HG02938 (cell line): Measurements from ENCODE around the gene DLG5.
A peak's percentile ranks its signal among the peaks of the same experiment; 100 is the strongest.

ENCODE experiments used
- ATAC-seq: cut with Tn5 transposase; IDR thresholded peaks from one replicate; pipeline ENCODE4 v1.9.1; 2021; ENCODE audit warnings: mild to moderate bottlenecking, moderate library complexity; ENCODE audit not compliant: unreplicated experiment

The DLG5 gene

DNA sequence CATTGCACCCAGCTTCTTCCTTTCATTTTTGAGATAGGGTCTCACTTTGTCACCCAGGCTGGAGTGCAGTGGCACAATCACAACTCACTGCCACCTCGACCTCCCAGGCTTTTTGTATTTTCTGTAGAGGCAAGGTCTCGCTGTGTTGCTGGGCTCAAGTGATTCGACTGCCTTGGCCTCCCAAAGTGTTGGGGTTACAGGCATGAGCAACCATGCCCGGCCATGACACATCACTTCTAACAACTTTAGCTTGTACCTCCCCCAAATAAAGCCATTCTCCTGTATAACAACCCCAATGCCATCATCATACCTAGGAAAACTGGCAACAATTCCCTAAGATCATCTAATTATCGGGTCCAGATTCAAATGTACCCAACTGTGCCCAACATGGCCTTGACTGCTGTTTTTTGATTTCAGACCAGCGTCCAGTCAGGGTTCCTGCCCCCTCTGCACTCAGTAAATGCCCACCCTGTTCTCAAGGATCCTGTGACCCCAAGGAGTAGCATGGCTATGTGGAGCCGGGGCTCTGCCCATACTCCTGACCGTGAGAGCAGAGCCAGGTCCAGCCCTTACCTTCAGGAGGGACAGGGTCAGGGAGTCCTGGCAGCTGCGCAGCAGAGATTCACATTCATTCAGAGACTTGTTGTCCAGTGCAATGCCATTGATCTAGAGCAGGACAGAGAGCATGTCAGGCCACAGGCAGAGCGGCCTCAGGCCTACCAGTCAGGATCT lies 102.6 kb downstream of the DLG5 start:
- no peak for ATAC-seq

DNA sequence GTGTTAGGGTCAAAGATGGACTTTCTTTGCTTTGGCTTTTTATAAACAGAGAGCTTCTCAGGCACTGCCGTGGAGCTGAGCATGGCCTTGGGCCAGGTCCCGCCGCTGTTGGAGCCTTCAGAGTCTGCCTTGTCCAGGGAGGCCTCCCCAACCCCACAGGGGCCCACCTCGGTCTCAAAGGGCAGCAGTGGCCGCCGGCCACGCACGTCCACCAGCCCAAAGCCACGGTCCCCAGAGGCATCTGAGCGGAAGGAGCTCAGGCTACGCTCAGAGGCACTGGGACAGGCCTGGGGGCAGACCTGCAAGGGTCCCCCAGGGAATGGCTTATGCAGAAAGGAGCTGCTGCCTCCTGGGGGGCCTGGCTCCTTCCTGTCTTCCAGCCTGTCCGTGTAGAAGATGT lies 105.0 kb downstream of the DLG5 start:
- ATAC-seq, result no peak

DNA sequence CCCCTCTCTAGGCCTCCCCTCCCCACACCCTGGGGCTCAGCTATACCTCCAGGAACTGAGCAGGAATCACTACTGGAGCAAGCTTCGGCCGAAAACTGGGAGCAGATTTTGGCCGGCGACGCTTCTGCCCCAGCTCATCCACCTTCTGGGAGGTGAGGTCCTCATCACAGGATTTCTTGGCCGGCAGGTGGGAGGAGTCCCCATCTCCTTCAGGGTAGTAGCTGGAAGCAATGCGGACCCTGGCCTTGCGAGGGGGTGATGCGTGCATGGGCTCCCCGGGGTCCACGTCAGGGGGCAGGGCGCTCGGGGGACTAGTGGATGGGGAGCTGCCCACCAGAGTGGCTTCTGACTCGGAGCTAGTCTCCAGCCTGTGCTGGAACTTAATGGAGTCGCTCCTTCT lies 105.5 kb downstream of the DLG5 start:
- ATAC-seq, result no peak

DNA sequence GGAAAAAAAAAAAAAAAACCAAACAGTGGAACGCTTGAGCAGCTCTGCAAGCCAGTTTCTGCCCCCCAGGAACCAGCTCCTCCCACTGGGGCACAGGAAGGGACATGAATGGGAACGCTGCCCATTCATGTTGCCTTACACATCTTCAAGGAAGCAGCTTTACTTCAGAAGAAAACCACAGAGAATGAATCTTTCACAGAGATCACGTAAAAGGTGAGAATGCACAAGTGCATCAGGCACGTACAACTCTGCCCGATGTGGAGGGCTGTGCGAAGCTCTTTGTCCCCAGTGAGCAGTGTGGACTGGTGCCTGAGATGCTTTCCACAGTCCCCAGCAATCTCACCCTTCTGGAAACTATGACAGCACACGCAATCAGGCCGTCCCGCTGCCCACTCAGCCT lies 106.2 kb downstream of the DLG5 start:
- no peak for ATAC-seq

DNA sequence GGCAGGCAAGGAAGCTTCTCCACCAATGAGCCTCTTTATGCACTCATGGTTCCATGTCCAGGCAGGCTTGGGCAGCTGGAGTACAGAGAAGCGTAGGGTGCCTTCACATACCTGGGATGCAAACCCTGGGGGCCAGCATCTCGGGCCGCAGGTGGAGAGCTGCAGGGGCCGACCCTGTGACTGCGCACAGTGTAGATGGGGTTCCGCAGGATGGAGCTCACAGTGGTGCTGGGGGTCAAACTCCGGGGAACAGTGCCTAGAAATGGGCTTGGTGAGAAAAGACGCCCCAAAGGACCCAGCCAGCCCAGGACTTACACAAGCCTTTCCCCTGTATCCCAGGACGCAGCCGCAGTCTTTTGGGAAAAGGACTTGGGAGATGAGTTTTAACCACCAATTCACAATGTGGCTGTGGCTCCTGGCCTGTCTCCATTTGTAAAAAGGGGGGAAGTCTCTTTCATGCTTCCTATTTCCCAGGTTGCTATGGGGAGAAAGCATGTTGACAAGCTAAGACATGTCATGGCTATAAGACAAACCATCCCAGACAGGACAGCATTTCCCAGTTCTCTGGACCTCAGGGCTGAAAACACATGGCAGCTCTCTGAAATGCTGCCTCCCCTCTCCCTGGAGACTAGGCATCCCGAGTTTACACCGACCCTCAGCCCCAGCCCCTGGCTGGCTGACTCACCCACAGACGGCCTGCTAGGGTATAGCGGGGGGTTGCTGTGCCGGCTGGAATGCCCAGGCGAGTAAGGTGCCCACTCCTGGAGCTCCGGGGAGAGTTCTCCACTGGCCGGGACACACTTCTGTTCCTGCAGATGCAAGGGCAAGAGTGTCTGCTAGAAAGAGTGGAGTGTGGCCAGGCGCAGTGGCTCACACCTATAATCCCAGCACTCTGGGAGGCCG lies 107.1 kb downstream of the DLG5 start:
- no peak for ATAC-seq

DNA sequence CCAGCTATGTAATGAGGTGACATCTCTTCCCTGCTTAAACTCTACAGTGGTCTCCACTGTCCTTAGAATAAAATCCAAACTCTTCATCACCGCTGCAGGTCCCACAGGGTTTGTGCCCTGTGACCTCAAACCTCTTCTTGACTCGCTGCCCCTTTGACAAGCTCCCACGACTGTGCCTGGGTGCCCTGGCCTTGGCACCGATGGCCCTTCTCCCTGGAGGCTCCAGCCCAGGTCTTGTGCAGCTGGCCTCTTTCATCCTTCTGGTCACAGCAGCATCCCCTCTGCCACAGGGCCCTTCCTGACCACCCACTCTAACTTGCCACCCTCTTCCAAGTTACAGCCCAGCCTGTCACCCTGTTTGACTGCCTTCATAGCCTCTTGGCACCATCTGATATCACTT lies 108.2 kb downstream of the DLG5 start:
- ATAC-seq, result no peak

DNA sequence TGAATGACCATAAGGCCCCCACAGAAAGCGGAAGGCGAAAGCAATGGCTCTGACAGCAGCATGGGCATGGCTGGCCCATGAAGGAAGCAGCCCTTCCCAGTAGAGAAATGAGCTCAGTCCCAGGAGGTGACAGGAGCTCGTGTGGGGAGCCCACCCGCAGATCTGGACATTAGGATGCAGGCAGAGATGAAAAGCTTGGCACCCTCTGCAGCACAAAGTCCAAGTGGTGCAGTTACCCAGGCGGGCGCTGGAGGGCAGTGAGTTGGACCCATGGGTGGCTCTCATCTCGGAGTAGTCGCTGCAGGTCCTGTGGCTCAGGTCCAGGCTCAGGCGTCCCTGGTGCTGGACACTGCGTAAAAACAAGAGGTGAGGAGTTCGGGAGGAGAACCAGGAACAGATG lies 109.0 kb downstream of the DLG5 start:
- no peak for ATAC-seq

DNA sequence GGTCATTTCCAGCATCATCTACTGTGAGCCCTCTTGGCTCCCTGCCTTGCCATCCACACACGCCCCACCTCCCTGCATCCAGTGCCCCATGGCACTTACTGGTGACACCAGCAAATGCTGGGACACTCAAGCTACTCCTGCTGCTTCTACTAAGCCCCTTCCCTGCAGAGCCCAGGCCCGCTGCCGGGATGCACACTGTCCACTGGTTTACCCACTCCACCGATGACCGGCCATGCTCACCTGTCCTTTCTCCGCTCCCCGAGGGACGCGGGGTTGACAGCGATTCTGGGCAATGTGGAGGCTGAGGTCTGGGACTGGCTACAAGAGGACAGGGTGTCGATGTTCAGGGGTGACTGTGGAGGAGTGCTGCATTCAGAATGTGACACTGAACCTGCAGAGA lies 110.2 kb downstream of the DLG5 start:
- no peak for ATAC-seq

DNA sequence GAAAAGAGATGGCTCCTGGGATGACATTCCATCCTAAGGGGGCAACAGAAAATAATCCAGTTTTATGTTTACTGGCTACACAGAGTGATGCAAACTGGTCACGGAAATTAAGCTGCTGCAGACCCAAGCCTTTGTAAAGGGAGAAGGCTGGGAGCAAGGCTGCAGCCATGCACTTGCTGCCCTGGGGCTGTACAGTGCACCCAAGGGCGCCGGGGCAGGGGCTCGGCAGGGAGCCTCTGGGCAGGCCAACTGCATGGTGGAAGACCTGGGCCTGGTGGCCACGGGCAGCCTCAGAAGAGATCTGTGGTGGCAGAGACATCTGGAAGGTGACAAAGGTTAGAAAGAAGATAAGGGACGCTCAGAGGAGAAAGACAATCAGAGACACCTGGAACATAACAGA lies 113.8 kb downstream of the DLG5 start:
- no peak for ATAC-seq

DNA sequence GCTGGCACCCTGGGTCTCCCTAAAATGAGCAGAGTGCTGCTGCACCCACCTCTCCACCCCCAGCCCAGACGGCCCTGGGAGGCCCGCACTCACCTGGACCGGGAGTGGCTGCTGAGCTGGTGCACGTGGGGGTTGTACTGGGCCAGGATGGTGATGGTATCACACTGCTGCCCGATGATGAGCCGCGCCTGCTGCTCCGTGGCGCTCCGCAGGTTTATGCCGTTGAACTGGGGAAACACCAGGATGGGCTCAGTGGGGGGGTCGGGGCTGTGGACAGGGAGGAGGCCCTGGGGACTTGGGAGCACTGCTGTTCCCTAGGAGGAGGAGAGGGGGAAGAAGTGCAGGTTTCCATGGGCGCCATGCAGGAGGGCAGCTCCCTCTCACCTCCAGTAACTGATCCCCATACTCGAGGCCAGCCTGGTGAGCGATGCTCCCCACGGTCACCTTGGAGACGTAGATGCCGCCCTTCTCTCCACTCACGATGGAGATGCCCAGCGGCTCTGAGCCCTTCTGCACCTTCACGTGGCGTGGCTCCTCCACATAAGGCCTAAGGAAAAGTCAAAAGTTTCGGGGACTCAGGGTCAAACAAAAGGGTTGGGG lies 114.6 kb downstream of the DLG5 start:
- no peak for ATAC-seq

DNA sequence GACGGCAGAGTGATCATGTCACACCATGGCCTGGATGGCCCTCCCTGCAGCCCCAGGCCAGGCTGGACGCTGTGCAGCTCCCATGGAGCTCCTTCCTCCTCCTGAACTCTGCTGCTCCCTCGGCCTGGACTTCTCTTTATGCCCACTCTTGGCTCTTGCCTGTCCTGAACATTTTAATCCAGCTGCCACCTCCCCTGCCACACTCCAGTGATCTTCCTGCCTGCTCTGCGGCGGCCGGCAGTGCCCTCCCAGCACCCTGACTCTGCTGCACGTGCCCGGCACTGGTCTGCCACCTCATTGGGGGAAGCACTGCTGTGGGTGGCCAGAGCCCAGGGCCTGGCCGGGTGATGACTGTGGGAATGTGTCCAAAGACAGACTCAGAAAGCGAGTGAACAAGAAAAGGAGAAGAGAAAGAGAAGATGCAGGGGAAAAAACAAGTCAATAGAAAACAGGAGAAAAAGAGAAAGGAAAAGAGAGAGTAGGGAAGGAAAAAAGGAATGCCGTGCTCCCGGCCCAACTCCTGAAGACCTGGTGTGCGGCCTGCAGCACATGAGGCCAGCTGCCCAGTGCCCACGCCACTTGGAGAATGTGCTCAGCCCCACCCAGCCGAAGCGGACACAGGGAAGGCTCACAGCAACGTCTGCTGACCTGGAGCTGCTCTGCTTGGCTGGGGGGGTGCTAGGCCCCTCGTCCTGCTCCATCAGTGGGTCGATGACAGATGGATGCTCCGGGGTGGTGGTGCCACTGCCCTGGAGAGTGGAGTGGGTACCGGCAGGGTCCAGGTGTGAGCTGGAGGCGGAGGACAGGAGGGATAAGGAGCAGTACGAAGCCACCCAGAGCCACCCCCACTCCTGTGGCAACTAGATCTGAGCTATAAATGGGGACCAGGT lies 115.9 kb downstream of the DLG5 start:
- ATAC-seq, result no peak

DNA sequence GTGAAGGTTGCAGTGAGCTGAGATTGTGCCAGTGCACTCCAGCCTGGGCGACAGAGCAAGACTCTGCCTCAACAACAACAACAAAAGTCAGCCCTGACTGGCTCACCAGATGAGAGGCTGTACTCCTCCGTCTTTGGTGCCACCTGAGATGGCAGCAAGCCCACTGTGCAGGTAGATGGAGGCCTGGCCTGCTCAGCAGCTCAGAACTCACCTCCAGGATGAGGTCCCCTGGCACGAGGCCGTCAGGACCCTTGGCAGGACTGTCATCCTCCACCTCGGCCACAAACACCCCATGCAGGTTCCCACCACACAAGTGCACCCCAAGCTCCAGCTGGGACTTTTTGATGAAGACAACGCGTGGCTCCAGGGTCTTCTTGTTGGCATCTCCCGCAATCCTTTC lies 117.2 kb downstream of the DLG5 start:
- no peak for ATAC-seq

DNA sequence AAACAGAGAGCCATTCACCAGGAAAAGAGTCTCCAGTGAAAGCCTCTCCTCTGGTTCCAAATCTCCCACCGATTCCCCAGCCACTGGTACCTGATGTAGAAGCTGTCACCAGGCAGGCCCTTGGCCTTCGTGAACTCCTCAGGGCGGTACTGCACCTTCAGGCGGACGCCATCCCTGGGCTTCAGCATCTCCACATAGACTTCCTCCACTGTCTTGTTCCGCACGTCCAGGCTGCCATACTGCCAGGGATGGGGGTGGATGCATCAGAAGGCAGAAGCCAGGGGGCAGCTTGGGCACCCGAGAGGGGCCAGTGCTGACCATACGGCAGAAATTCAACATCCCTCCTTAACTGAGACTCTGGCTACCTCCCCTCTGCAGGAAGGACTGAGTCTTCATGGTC lies 118.8 kb downstream of the DLG5 start:
- ATAC-seq, result no peak

DNA sequence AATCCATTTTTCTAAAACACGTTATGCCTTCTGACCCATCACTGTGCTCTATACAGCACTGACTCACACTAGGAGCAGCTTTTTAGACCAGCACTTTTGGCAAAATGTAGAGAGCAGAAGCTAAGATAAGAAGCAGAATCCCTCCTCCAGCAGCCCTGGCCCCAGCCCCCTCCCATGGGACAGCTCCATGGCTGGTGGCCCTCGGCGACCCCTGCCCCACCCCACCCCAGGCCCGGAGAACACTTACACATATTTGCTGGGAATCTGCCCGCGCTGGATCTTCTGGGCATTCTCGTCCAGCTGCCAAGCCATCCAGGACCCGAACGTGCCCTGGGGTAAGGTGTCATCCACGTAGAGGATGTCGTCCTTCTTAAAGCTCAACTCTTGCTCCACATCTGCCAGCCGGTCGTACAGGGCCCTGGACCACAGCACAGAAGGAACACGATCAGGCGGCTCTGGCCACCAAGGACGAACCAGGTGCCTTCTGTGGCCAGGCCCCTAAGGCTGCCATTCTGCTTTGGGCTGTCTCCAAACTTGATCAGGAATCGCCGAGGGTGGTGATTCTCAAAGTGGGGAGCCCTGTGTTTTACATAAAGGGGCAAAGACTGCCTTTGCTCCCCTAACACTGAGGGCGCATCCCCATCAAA lies 119.9 kb downstream of the DLG5 start:
- ATAC-seq, result no peak

DNA sequence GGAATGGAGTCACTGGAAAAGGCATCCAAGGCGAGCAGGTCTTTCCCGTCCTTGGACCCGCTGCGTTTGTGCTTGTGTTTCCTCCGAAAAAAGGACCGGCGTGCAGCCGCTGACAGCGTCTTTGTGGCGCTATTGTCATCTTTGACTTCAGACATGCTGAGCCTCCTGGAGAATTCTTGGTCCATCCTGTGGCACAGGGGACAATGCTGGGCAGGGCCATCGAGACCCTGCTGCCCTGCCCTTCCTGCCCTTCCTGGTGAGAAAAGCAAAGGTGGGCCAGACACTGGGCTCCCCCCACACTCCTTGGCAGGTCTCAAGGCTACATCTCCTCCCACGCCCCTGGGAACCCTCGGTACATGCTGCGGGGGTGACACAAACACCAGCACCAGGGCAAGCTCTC lies 120.9 kb downstream of the DLG5 start:
- ATAC-seq, result no peak

DNA sequence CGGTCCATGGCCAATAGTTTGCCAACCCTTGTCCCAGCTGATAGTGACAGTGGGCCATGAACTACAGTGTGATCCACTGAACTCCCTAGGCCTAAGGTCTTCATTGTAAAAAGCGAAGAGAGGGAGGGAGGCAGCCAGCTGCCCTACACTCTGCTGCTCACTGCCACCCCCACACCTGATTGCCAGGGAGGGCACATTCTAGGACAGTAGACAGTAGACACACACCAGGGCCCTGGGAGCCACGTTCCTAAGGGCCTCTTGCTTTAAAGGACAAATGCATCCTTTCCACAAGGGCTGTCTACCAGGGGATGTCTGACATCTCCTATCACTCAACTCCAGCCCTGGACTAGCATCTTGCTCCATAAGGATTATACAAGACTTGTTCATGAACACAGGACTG lies 122.2 kb downstream of the DLG5 start:
- ATAC-seq, result no peak

DNA sequence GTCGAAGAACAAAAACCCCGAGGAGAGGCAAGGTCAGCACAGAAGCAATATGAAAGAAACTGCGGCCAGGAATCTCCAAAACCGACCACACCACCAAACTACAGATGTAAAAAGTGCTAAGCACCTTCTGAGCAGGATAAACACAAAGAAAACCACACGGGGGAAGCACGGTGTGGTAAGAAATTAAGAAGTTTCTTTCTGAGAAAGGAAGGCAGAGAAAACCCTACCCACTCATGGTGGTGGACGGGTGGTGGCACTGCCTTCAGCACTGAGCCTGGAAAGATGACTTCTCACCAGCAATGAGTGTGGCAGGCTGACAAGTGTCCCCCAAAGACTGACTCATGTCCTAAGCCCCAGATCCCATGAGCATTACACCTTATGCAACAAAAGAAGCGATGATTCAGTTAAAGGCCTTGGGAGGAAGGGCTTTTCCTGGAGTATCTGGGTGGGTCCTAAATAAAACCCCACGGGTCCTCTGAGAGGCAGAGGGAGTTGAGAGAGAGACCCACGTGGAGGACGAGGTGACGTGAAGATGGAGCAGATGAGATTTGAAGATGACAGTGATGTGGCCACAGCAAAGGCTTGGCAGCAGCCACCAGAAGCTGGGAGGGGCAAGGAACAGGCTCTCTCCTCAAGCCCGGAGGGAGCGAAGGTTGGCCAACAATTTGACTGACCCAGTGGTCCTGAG lies 124.9 kb downstream of the DLG5 start:
- peak; percentile 51 for ATAC-seq

DNA sequence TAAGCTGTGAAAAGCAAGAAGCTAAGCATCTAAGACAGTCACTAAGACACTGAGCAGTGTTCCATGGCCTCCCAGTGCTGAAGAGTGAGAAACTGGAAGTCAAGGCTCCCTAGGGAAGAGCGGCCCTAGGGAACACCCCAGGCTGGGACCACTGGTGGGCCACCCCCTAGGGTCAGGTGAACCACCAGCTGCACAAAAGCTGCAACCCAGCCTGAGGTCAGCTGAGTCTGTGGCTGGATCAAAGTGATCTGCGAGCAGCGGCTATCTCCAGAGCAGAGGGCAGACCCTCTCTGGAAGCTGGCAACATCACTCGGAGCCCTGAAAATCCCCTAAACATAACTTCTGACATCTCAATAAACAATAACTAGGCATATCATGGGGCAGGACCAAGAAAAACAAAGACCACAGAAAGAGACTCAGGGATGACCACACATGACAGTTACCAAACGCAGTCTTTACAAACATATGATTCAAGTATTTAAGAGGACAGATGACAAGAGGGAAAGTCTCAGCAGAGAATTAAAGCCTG lies 125.8 kb downstream of the DLG5 start:
- no peak for ATAC-seq

DNA sequence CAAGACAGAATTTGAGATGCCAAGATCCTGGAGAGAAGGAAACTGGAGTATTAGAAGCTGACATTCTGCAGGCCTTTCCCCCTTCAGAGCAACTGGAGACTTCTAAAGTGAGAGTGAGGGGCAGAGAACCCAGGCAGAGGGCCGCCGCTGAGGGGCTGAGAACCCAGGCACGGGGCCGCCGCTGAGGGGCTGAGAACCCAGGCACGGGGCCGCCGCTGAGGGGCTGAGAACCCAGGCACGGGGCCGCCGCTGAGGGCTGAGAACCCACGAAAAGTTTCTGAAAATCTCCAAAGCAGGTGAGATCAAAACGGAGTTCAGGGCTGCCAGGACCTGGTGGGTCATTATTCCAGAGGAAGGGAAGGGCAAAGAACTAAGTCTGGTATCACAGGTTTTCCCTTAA lies 126.2 kb downstream of the DLG5 start:
- ATAC-seq, result no peak

DNA sequence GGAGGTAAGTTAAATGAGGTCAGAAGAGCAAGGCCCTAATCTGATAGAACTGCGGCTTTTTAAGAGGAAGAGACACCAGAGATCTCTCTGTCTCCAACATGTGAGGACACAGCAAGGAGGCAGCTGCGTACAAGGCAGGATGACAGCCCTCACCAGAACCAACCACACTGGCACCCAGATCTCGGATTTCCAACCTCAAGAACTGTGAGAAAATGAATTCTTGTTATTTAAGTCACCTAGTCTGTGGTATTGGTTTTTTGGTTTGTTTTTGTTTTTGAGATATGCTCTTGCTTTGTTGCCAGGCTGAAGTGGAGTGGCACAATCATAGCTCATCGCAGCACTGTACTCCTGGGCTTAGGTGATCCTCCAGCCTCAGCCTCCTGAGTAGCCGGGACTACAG lies 127.2 kb downstream of the DLG5 start:
- ATAC-seq, result no peak
